AG10803 (cell line): ENCODE measurements around the gene BIRC3.

ENCODE experiments used
- DNase-seq: peaks from one replicate; pipeline ENCODE4 v3.0.0; 2010; ENCODE audit warnings: low read depth
- H3K4me3 ChIP-seq: 2 replicates; pipeline ENCODE4 v1.5.1; 2011; ENCODE audit warnings: mild to moderate bottlenecking, low read length, control low read depth
- CTCF ChIP-seq: conservative IDR thresholded peaks from 2 replicates; pipeline ENCODE4 v1.5.1; 2011; ENCODE audit warnings: mild to moderate bottlenecking, low read length, control low read depth, inconsistent platforms

The BIRC3 gene

GRCh38 chr11:102274628-102275027 is 42.7 kb upstream of the BIRC3 start:
- DNase-seq = no peak
- no peak for TF ChIP-seq CTCF
- H3K4me3 ChIP-seq = no peak overlapping the region

- DNase-seq = peak; percentile 49
These were observed 40.9 kb upstream of the BIRC3 start for GRCh38 chr11:102276362-102276761.

DNA sequence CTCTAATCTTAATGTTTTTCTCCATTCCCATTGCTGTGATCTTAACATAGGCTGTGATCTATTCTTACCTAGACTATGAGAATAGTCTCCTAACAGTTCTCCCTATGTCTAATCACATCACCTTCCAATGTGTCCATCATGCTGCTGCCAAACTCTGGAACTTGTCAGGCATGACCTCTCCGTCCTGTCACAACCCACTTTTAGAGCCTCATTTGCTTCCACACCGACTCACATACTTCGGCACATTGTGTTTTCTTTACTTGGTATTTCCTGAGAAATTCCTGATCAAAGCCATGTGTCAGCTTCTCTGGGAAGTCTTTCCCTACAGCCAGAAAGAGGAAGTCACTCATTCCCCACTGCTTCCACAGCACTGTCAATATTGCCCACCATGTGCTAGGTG is 40.5 kb upstream of the BIRC3 start:
- TF ChIP-seq CTCF = no peak

More at GRCh38 chr11:102276362-102276761, 40.9 kb upstream of the BIRC3 start:
- TF ChIP-seq CTCF = no peak
- H3K4me3 ChIP-seq = no peak overlapping the region

GRCh38 chr11:102279641-102280170 is 37.6 kb upstream of the BIRC3 start:
- peak; percentile 56 for TF ChIP-seq CTCF
- peak; percentile 69 for DNase-seq
- peak overlapping the region; percentile 23 for H3K4me3 ChIP-seq

More for the DNA sequence above, 40.5 kb upstream of the BIRC3 start:
- DNase-seq = peak; percentile 66
- no peak overlapping the region for H3K4me3 ChIP-seq

GRCh38 chr11:102280245-102280833 is 36.9 kb upstream of the BIRC3 start:
- H3K4me3 ChIP-seq = no peak overlapping the region
- no peak for DNase-seq
- no peak for TF ChIP-seq CTCF

- peak; percentile 36 for DNase-seq
- no peak for TF ChIP-seq CTCF
These were observed 34.2 kb upstream of the BIRC3 start for GRCh38 chr11:102283116-102283485.

GRCh38 chr11:102284008-102284407 is 33.3 kb upstream of the BIRC3 start:
- no peak for DNase-seq
- no peak overlapping the region for H3K4me3 ChIP-seq
- TF ChIP-seq CTCF = no peak

More at GRCh38 chr11:102283116-102283485, 34.2 kb upstream of the BIRC3 start:
- H3K4me3 ChIP-seq = no peak overlapping the region
